GM12891 (cell line): ENCODE measurements around the gene ZXDA.

Source experiments
- POLR2AphosphoS5 ChIP-seq: IDR thresholded peaks from 2 replicates; pipeline ENCODE4 v1.6.1; 2011; ENCODE audit warnings: low read depth, low read length, control low read depth
- SPI1 ChIP-seq: IDR thresholded peaks from 2 replicates; pipeline ENCODE4 v1.6.1; 2011; ENCODE audit warnings: low read depth, low read length, control low read depth
- TAF1 ChIP-seq: IDR thresholded peaks from 2 replicates; pipeline ENCODE4 v1.6.1; 2011; ENCODE audit warnings: low read depth, low read length, control low read depth

GRCh38 chrX:57918750-57919436, 8.6 kb upstream of the ZXDA start:
- TF ChIP-seq TAF1 (no peak), SPI1 (no peak), POLR2AphosphoS5 (no peak)
